Prostate gland (tissue), 2 donors: ENCODE data around the gene ZBTB7C.
"Not testable (repeated sequence)": the region's sequence is repeated elsewhere in the genome, so short reads cannot be mapped to it uniquely, and the experiment has no call there.

Experiments
- POLR2AphosphoS5 ChIP-seq: sonication (generic); formaldehyde crosslinking; IDR thresholded peaks from one replicate; pipeline ENCODE4 v1.6.1; 2017; ENCODE audit warnings: antibody characterized with exemption
- TF ChIP-seq, protein P1 (sequence below), 4 experiments: fragments of 200-600 bp in 2 of 4; fragments of 450-650 bp in 2 of 4; sonication (generic) in 2 of 4; IDR thresholded peaks; 1 replicate in 3 of 4; 2 replicates in 1 of 4; pipeline ENCODE4 v1.5.1; 2016 to 2019; ENCODE audit warnings: antibody characterized with exemption in 4 of 4, mild to moderate bottlenecking in 2 of 4, moderate library complexity in 2 of 4

- TF ChIP-seq, protein P1, sequence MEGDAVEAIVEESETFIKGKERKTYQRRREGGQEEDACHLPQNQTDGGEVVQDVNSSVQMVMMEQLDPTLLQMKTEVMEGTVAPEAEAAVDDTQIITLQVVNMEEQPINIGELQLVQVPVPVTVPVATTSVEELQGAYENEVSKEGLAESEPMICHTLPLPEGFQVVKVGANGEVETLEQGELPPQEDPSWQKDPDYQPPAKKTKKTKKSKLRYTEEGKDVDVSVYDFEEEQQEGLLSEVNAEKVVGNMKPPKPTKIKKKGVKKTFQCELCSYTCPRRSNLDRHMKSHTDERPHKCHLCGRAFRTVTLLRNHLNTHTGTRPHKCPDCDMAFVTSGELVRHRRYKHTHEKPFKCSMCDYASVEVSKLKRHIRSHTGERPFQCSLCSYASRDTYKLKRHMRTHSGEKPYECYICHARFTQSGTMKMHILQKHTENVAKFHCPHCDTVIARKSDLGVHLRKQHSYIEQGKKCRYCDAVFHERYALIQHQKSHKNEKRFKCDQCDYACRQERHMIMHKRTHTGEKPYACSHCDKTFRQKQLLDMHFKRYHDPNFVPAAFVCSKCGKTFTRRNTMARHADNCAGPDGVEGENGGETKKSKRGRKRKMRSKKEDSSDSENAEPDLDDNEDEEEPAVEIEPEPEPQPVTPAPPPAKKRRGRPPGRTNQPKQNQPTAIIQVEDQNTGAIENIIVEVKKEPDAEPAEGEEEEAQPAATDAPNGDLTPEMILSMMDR (IDR thresholded peaks at IDR 0.05): not testable (repeated sequence)
- not testable (repeated sequence) for TF ChIP-seq POLR2AphosphoS5
These were observed 127.7 kb downstream of the ZBTB7C start for GRCh38 chr18:48281460-48281859.
